Spleen (tissue), 11 donors: ENCODE results near the gene HOXC13. TPM values are rescaled to one million over a fixed set of nuclear protein-coding genes. Genes with fewer than 3 reads are reported as not detected.

ENCODE experiments used
- DNase-seq: peaks from one replicate; pipeline ENCODE4 v3.0.0-alpha.2; 2020
- H3K27ac ChIP-seq, 8 donors: fragments of 200-600 bp; sonication (generic) in 7 of 8; 1 replicate in 4 of 8; 2 replicates in 4 of 8; pipeline versions ENCODE4 v1.5.0 to v1.8.0; 2016 to 2021; ENCODE audit warnings: inconsistent platforms in 4 of 8, mild to moderate bottlenecking in 4 of 8, moderate library complexity in 1 of 8
- H3K27me3 ChIP-seq, 7 donors: fragments of 200-600 bp; sonication (generic) in 6 of 7; replicated peaks in 1 of 7; 1 replicate in 4 of 7; 2 replicates in 3 of 7; pipeline versions ENCODE4 v1.5.0 to v1.8.0; 2016 to 2021; ENCODE audit warnings: inconsistent platforms in 3 of 7, mild to moderate bottlenecking in 1 of 7
- H3K36me3 ChIP-seq, 6 donors: fragments of 200-600 bp; sonication (generic) in 5 of 6; 1 replicate in 4 of 6; 2 replicates in 2 of 6; pipeline versions ENCODE4 v1.5.0 to v1.8.0; 2016 to 2021; ENCODE audit warnings: inconsistent platforms in 2 of 6
- H3K4me1 ChIP-seq, 6 donors: fragments of 200-600 bp; sonication (generic) in 5 of 6; 1 replicate in 3 of 6; 2 replicates in 3 of 6; pipeline versions ENCODE4 v1.5.0 to v1.8.0; 2016 to 2021; ENCODE audit warnings: inconsistent platforms in 3 of 6
- H3K4me3 ChIP-seq, 8 donors: fragments of 200-600 bp; sonication (generic) in 7 of 8; 1 replicate in 4 of 8; 2 replicates in 4 of 8; pipeline versions ENCODE4 v1.5.0 to v1.8.0; 2016 to 2021; ENCODE audit warnings: inconsistent platforms in 4 of 8, mild to moderate bottlenecking in 4 of 8, moderate library complexity in 2 of 8
- H3K9me3 ChIP-seq, 8 donors: fragments of 200-600 bp; sonication (generic) in 7 of 8; 1 replicate in 4 of 8; 2 replicates in 4 of 8; pipeline versions ENCODE4 v1.5.0 to v1.8.0; 2016 to 2021; ENCODE audit warnings: inconsistent platforms in 4 of 8
- CTCF ChIP-seq, 11 experiments: fragments of 200-600 bp in 7 of 11; fragments of 450-650 bp in 4 of 11; sonication (generic) in 4 of 11; IDR thresholded peaks in 8 of 11; conservative IDR thresholded peaks in 3 of 11; 1 replicate in 7 of 11; 2 replicates in 4 of 11; pipeline versions ENCODE4 v1.4.0 to v1.8.0; 2016 to 2021; ENCODE audit warnings: antibody characterized with exemption in 11 of 11, inconsistent platforms in 4 of 11, mild to moderate bottlenecking in 1 of 11
- POLR2A ChIP-seq, 3 donors: fragments of 450-650 bp; IDR thresholded peaks; one replicate each; pipeline ENCODE4 v1.5.1; 2017; ENCODE audit warnings: antibody characterized with exemption in 3 of 3, mild to moderate bottlenecking in 1 of 3
- POLR2AphosphoS5 ChIP-seq, 3 donors: sonication (generic); formaldehyde crosslinking; IDR thresholded peaks; one replicate each; pipeline ENCODE4 v1.5.1; 2017; ENCODE audit warnings: antibody characterized with exemption in 3 of 3
- WGBS, 5 donors: extraction: QIAGEN DNeasy Blood & Tissue Kit in 3 of 5; methylation state at CpG; one replicate each; pipeline versions ENCODE4 v1.1.5 to v1.1.7; 2013 to 2018; 5-methylcytosine and 5-hydroxymethylcytosine counted together
- intact Hi-C: fragments of 100-400 bp; cut with DNase I; formaldehyde crosslinking; loops from one replicate; pipeline ENCODE4 v1.15.0; 2023; ENCODE audit warnings: low total_unique reads
- polyA plus RNA-seq, 3 donors: library from polyadenylated mRNA; stranded (reverse); fragments of 200-250 nt; gene quantifications; one replicate each; pipeline ENCODE4 v1.2.1, GENCODE V29; 2013
- total RNA-seq, 7 donors: library from RNA; depleted of rRNA in 3 of 7; stranded (reverse); fragments of >200 nt in 3 of 7; fragmentation: NEBNext Ultra II Directional in 4 of 7; extraction: Animal tissue kit (Norgen Biotek cat#: 25700) in 4 of 7; gene quantifications; one replicate each; pipeline versions ENCODE4 v1.1.0 to v1.2.1, GENCODE V29; 2016 to 2021
- donor health status: healthy with polysubstance abuse.
- donor health status: DM: no; HTN: no; CAD: no; lungs with moderate emphysema.
- donor health status: DM: no; HTN: no; CAD: no.
- donor health status: Bipolar disorder and iron deficiency.
- donor health status: healthy.
- donor health status: DM: no; HTN: no; CAD: no.
- donor health status: DM: yes; HTN: yes; CAD: no.

The HOXC13 gene
- total and polyA plus RNA-seq, 10 donors: not detected

- no peak overlapping the region for H3K4me3 ChIP-seq
- no peaks in the 10 kb centered on the region for H3K9me3 ChIP-seq
- 4 to 5% (median 5%) methylated on average over 18 of the region's 18 CpGs for WGBS, 5 donors
- H3K27me3 ChIP-seq: peaks cover 14 to 100% (median 99%) of the 10 kb centered on the region in 7 donors
- DNase-seq: peak; percentile 40
- intact Hi-C loops: no loop called here
- no peak overlapping the region for H3K27ac ChIP-seq
- TF ChIP-seq POLR2AphosphoS5 (IDR thresholded peaks at IDR 0.05) (no peak), POLR2A (IDR thresholded peaks at IDR 0.05) (no peak), CTCF (IDR thresholded peaks at IDR 0.05 in 8 of 11, conservative IDR thresholded peaks at IDR 0.05 in 3 of 11) (no peak)
- peaks cover 0 to 52% (median 29%) of the 10 kb centered on the region in 6 donors for H3K4me1 ChIP-seq
- H3K36me3 ChIP-seq: no peaks in the 10 kb centered on the region
Observed at GRCh38 chr12:53965281-53966084, 26.9 kb downstream of the HOXC13 start.

- Histone ChIP-seq H3K36me3 (no peaks in the 10 kb centered on the region), H3K4me1 (peaks cover 0 to 47% (median 26%) of the 10 kb centered on the region in 6 donors), H3K27ac (no peak overlapping the region), H3K4me3 (no peak overlapping the region), H3K27me3 (peaks cover 9 to 100% (median 99%) of the 10 kb centered on the region in 7 donors), H3K9me3 (no peaks in the 10 kb centered on the region)
- peak; percentile 4 for DNase-seq
- 8 to 10% (median 10%) methylated on average over 15 of the region's 15 CpGs for WGBS, 5 donors
- intact Hi-C loops: no loop called here
- TF ChIP-seq POLR2A (IDR thresholded peaks at IDR 0.05) (no peak), CTCF (IDR thresholded peaks at IDR 0.05 in 8 of 11, conservative IDR thresholded peaks at IDR 0.05 in 3 of 11) (no peak), POLR2AphosphoS5 (IDR thresholded peaks at IDR 0.05) (no peak)
Observed at GRCh38 chr12:53966085-53966384, 27.4 kb downstream of the HOXC13 start.

GRCh38 chr12:53966385-53967133, 27.9 kb downstream of the HOXC13 start:
- Histone ChIP-seq H3K4me3 (peak overlapping the region in 1 of 8 donors; percentile 28), H3K9me3 (no peaks in the 10 kb centered on the region), H3K4me1 (peaks cover 0 to 42% (median 24%) of the 10 kb centered on the region in 6 donors), H3K27me3 (peaks cover 12 to 100% (median 99%) of the 10 kb centered on the region in 7 donors), H3K27ac (no peak overlapping the region), H3K36me3 (no peaks in the 10 kb centered on the region)
- 7 to 13% (median 8%) methylated on average over 36 of the region's 36 CpGs for WGBS, 5 donors
- intact Hi-C loops: no loop called here
- TF ChIP-seq POLR2AphosphoS5 (IDR thresholded peaks at IDR 0.05) (no peak), CTCF (IDR thresholded peaks at IDR 0.05 in 8 of 11, conservative IDR thresholded peaks at IDR 0.05 in 3 of 11) (no peak), POLR2A (IDR thresholded peaks at IDR 0.05) (no peak)
- peak; percentile 33 for DNase-seq

- intact Hi-C loops: no loop called here
- WGBS, 5 donors: 4 to 10% (median 9%) methylated on average over 5 of the region's 5 CpGs
Observed at GRCh38 chr12:53967421-53967925, 28.8 kb downstream of the HOXC13 start.

More at GRCh38 chr12:53967421-53967925, 28.8 kb downstream of the HOXC13 start:
- TF ChIP-seq POLR2AphosphoS5 (IDR thresholded peaks at IDR 0.05) (no peak), POLR2A (IDR thresholded peaks at IDR 0.05) (no peak), CTCF (IDR thresholded peaks at IDR 0.05 in 8 of 11, conservative IDR thresholded peaks at IDR 0.05 in 3 of 11) (no peak)
- peaks cover 0 to 38% (median 24%) of the 10 kb centered on the region in 6 donors for H3K4me1 ChIP-seq
- peaks cover 12 to 100% (median 99%) of the 10 kb centered on the region in 7 donors for H3K27me3 ChIP-seq
- H3K27ac ChIP-seq: no peak overlapping the region
- H3K9me3 ChIP-seq: no peaks in the 10 kb centered on the region
- no peak overlapping the region for H3K4me3 ChIP-seq
- DNase-seq: no peak
- no peaks in the 10 kb centered on the region for H3K36me3 ChIP-seq
